ENCODE results near the gene RNF212.

RNF212 gene

DNA sequence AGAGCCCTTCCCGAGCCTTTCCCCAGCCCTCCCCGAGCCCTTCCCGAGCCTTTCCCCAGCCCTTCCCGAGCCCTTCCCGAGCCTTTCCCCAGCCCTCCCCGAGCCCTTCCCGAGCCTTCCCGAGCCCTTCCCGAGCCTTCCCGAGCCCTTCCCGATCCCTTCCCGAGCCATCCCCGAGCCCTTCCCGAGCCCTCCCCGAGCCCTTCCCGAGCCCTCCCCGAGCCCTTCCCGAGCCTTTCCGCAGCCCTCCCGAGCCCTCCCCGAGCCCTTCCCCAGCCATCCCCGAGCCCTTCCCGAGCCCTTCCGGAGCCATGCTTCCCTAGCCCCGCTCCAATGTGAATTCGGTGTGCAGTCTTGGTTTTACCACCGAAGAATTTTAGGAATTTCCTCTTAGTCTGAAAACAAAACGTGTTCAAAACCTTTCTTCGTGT is 66.8 kb downstream of the RNF212 start:
- peak in 1 of 2 experiments; percentile 17 for DNase-seq

DNA sequence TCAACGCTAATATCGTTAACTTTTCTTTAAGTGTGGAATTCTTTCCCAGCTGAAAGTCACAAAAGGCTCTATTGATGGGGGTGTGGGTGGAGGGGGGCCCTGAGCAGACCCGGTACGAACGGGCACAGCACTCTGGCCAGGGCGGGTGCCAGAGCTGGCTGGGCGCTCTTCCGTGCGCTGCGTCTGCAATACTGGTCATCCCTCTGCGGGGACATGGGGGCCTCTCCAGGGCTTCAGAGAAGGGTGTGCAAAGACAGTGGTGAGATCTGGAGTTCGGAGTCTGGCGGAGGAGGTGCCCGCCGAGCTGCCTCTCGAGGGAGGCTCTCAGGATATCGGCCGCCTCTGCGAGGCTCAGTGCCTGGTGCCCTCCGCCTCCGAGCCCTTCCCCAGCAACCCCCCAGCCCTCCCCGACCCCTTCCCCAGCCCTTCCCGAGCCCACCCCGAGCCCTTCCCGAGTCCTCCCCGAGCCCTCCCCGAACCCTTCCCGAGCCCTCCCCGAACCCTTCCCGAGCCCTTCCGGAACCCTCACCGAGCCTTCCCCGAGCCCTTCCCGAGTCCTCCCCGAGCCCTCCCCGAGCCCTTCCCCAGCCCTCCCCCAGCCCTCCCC is 67.7 kb downstream of the RNF212 start:
- no peak for DNase-seq

- no peak for DNase-seq
Measured at GRCh38 chr4:1045193-1045594, 68.2 kb downstream of the RNF212 start.

DNA sequence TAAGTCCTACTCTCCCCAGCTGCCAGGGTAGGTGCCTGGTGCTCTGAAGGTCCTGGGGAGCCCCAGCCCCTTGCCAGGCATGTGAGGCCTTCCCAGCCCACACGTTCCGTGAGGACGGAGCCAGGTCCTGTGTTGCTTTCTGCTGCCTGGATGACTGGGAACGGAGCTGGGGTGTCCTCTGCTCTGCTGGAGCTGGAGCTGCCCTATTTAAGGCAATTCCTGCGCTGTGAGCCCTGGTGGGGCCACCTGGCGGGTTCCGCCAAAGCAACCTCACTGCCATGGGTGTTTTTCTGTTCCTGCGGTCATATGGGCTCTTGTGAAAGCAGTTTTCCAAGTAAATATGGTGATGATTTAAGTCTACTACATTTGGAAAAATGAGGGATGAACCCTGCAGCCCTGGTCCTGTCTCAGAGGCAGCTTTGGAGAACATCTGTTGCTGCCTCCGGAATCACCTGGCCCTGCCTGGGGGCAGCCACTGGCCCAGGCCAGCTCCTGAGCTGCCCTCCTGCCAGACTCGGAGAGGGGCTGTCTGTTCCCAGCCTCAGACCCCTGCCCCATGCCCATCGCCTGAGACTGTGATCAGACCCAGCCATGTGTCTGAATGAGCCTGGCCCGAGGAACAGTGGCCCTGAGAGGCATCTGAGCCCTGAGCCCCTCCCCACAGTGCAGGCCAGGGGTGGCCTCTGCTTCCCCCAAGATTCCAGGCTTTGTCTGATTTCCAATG is 68.7 kb downstream of the RNF212 start:
- no peak for DNase-seq

GRCh38 chr4:1043651-1044468 is 69.5 kb downstream of the RNF212 start:
- peak; percentile 64 to 72 for DNase-seq

- no peak for DNase-seq
Measured at GRCh38 chr4:1043162-1043561, 70.2 kb downstream of the RNF212 start.

- DNase-seq = no peak
Measured at GRCh38 chr4:1042352-1043055, 70.9 kb downstream of the RNF212 start.

- no peak for DNase-seq
Measured at GRCh38 chr4:1041936-1042330, 71.4 kb downstream of the RNF212 start.

GRCh38 chr4:1041147-1041935 is 72.0 kb downstream of the RNF212 start:
- DNase-seq = no peak

DNA sequence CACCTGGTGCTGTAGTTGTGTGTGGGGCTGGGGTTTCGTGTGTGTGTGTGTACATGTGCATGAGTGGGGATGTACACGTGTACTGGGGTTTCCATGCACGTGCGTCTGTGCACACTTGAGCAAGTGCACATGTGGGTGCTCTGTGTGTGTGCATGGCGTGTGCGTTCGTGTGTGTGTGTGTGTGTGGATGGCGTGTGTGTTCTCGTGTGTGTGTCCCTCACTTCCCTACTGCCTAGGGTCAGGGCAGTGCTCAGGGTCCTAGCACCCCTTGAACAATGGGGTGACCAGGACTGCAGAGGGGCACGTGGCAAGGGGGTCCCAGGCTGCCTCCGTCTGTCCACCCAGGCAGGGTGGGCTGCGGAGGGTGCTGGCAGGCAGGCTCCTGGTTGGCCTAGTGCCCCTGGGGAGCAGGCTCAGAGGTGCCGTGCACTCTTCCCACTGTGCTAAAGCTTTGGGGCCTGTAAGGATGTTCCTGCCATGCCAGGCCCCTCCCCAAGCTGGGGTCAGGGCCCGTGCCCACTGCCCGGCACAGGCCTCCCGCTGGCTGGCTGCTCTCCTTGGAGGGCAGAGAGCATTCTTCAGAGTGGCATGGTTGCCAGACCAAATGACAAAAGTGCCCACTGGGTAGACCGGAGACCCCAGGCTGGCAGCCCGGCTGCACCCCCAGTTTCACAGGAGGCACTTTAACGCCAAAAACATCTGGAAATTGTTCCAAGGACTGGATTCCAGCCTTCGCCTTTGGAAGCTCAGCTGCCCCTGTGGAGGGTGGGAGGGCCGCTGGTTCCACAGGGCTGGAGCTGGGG is 72.8 kb downstream of the RNF212 start:
- no peak for DNase-seq

GRCh38 chr4:1039493-1040343 is 73.6 kb downstream of the RNF212 start:
- no peak for DNase-seq

DNA sequence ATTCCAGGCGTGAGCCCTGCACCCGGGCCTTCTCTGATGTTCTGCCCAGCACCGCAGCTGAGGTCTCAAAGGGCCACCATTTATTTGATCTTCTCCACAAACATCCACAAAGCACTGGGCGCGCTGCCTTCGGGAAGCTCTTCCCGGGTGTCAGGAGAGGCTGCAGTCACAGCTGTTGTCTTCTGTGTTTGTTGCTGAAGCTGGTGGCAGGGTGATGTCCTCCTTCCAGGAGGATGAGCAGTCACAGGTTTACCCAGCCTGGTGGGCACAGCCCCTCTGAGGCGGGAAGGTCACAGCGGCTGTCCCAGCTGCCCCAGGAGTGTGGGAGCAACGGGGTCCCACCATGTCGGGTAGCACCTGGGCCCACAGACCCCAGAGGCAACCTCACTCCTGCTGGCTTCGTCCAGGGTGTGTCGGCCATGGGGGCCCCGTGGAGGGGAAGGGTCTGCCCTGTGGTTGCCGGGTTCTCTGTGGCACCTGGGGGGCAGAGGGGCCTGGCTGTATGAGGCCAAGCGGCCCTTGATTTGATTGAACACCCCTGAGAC is 74.3 kb downstream of the RNF212 start:
- no peak for DNase-seq

GRCh38 chr4:1036976-1037810 is 76.2 kb downstream of the RNF212 start:
- DNase-seq = no peak

DNA sequence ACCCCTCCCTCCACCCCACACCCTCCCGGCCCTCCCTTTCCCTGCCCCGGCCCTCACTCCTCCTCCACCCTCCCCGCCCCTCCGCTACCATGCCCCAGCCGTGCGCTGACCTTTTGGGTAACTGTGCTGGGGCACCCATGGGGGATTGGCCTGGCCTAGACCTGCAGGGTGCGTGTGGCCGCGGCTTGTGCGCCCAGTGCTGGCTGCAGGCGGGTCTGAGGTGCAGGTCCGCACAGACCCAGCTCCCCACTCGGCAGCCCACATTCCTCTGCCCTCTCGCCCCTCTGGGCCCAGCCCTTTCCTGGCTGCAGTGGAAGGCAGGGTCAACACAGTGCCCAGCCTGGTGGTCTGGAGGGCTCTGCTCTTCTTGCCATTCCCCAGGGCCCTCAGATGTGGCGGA is 77.3 kb downstream of the RNF212 start:
- DNase-seq = no peak

DNA sequence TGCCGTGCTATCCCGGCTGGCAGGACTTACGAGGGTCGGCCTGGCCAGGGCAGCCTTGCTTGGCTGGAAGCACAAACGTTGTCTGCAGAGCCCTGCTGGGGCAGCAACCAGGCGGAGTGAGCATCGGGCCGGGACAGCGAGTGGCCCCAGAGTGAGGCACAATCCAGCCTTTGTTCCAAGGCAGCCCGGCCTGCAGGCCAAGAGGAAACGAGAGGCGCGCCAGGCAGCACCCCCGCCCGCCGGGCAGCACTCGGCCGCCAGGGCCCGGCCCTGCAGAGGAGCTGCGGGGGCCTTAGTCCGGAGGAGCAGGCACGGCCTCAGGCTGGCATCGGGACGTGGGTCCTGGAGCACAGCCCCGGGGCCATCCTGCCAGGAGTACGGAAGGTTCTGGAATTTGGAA is 77.9 kb downstream of the RNF212 start:
- DNase-seq = no peak

- DNase-seq = no peak
Measured at GRCh38 chr4:1033840-1034551, 79.4 kb downstream of the RNF212 start.

GRCh38 chr4:1032861-1033260 is 80.5 kb downstream of the RNF212 start:
- no peak for DNase-seq

GRCh38 chr4:1031956-1032795 is 81.2 kb downstream of the RNF212 start:
- DNase-seq = no peak
